ENCODE data around the gene ZNF765.
"Not testable (repeated sequence)": the region's sequence is repeated elsewhere in the genome, so short reads cannot be mapped to it uniquely, and the experiment has no call there.

Gene ZNF765

DNA sequence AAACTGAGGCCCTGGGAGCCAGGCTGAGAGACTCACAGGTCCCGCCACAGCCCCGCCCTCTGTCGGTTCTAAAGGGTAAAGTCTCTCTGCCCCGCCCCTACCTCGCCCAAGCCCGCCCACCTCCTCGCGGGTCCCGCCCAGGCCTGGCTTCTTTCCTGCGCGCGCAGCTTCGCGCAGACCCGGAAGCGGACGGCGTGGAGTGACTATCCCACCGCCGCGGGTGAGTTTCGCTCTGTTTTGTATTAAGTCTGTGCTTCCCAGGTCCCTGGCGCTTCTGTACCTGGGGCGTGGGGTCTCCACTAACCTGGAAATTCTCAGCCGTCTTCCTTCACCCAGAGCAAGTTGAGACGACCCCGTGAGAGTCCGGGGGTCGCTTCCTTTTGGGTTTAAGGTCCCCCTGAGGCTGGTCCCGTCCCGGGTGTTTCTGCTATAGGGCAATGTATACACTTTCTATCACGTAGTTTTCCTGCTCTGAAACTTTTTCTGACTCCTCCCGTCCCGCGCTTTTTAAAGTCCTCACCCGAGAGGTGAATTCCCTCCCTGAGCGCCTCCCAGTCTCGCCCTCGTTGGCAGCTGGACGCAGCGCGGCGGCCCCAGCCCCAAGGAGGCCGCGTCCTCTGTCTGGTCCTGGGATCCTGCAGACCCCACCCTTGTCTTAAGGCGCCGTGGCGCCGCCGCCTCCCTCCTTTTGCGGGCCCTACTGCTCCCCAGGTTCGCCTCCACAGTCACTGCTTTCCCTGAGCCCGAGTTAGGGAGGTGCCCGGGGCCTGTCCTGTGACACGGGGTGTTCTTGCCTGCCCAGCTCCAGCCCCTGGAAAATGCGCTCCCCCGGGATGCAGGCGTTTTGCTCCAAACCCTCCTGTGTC is at the start of gene ZNF765:
Gene ZNF765 (plus strand): TSS at position 176 of the 866 bp plus-strand sequence. CDS start 2,867 bp downstream, outside the sequence.
- peak; percentile 97 for DNase-seq

DNA sequence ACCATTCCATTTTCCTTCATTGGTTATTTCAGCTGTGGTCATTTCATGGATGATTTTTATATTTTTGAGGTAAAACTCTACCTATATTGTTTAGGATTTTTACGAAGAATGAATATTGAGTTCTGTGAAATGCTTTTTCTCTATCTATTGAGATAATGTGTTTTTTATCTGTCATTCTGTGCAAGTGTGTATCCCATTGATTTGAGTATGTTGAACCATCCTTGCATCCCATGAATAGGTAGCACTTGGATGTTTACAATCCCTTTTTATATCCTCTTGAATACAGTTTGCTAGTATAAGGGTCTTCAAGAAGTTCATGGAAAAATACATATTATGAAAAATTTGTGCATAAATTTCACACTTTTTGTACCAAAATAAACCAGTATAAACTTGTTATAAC is 39.2 kb upstream of the ZNF765 start:
- DNase-seq, result no peak

DNA sequence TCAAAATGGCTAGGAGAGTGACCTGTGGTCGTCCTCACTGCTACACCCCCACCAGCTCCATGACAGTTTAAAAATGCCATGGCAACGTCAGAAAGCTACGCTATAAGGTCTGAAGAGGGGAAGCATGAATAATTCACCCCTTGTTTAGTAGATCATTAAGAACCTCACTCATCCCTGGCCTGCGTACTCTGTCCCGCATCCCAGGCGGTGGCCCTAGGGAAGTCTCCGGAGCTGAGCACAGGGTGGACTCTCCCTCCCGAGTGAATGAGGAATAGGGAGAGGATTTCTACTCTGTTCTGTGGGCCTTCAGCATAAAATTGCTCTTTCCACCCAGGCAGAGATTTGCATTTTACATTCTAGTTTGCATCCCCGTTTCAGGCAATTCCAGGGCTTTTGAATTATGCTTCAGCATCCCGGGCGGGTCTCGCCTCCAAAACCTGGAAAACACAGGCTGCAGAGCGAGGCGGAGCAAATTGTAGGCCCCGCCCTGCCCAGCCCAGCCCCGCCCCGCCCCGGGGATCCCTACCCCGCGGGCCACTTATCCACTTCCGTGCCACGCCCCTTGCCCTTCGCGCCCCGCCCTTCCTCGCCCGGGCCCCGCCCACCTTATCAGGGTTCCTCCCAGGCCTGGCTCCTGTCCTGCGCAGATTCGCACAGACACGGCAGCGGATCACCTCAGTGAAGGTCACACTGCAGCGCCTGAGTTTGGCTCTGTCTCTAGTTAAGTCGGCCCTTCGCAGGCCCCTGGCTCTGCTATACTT is 36.9 kb upstream of the ZNF765 start:
- no peak for DNase-seq

DNA sequence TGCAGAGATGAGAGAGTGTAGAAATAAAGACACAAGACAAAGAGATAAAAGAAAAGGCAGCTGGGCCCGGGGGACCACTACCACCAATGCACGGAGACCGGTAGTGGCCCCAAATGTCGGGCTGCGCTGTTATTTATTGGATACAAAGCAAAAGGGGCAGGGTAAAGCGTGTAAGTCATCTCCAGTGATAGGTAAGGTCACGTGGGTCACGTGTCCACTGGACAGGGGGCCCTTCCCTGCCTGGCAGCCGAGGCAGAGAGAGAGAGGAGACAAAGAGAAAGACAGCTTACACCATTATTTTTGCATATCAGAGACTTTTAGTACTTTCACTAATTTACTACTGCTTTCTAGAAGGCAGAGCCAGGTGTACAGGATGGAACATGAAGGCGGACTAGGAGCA is 34.9 kb upstream of the ZNF765 start:
- not testable (repeated sequence) for DNase-seq

DNA sequence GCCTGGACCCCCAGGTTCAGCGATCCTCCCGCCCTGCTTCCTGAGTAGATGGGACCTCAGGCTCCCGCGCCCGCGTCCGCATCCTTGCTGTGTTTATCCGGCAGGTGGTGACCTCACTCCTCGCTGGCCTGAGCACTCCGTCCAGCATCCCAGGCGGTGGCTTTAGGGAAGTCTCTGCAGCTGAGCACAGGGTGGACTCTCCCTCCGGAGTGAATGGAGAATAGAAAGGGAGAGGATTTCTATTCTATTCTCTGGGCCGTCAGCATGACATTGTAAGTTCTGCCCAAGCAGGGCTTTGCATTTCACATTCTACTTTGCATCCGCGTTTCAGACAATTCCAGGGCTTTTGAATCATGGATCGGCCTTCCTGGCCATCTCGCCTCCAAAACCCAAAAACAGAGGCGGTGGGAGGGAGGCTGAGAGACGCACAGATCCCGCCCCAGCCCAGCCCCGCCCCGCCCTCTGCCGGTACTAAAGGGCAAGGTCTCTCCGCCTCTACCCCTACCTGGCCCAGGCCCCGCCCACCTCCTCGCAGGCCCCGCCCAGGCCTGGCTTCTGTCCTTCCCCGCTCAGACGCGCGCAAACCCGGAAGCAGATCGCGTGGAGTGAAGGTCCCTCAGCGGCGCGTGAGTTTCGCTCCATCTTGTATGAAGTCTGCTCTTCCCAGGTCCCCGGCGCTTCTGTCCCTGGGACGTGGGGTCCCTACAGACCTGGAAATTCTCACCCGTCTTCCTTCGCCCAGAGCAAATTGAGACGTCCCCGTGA is 29.6 kb upstream of the ZNF765 start, which contains the start of gene ZNF525:
Gene ZNF525 (plus strand): TSS at position 572 of the 765 bp plus-strand sequence. CDS start 6,577 bp downstream, outside the sequence.
- DNase-seq, result peak; percentile 97

DNA sequence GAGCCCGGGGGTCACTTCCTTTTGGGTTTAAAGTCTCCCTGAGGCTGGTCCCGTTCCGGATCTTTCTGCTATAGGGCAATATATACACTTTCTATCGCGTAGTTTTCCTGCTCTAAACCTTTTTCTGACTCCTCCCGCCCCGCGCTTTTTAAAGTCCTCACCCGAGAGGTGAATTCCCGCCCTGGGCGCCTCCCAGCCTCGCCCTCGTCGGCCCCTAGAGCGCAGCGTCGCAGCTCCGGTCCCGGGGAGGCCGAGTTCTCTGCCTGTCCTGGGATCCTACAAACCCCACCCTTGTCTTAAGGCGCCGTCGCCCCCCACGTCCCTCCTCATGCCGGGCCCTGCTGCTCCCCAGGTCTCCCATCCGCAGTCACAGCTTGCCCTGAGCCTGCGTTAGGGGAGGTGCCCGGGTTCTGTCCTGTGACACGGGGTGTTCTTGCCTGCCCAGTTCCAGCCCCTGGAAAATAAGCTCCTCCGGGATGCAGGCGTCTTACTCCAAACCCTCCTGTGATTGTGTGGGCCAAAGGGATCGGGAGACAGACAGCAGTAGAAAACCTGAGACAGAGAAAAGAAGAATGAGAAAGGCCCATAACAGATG is 29.0 kb upstream of the ZNF765 start:
- peak; percentile 6 for DNase-seq

DNA sequence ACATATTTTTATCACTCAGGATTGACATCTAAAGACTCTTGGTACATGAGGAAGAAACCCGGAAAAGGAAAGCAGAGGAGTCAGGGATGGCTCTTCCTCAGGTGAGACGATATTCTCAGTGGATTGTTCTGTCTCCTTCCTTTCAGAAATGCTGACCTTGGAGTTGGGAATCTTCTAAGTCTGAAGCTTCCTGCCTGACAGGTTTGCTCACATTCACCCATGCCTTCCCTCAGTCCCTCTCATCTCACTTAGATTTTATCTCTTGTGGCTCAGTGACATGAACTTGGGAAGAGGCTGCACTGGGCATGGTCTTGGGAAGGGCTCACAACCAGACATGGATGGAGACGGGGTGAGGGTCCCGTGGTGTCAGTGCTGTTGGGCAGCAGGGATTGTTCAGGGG is 22.8 kb upstream of the ZNF765 start:
- no peak for DNase-seq

DNA sequence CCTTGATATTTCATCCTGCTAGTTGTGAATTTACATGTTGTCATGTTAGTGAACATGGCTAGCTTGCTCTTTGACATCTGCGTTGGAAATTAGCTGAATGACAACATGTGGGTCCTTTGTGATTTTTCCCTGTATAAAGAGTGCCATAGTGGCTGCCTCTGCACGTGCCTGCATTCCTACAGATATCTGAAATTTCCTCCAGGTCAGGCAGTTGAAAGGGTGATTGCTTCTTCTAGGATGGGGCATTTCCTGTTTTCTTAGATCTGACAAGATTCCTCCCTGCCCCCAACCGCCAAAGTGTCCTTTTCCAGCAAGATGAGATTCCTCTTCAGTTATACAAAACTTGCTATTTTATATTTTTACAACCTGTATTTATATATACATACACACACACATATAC is 20.7 kb upstream of the ZNF765 start:
- DNase-seq, result no peak

DNA sequence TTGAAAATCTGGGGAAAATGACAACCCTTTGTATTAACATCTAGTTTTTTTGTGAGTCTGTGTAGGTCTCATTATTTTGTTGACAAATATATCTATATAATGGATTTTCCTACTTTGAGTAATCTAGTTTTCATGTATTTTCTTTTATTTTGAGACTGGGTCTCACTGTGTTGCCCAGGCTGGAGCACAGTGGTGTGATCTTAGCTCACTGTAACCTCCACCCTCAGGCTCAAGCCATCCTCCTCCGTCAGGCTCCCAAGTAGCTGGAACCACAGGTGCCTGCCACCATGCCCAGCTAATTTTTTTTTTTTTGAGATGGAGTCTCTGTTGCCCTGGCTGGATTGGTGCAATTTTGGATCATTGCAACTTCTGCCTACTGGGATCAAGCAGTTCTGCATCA is 20.2 kb upstream of the ZNF765 start:
- DNase-seq, result no peak

DNA sequence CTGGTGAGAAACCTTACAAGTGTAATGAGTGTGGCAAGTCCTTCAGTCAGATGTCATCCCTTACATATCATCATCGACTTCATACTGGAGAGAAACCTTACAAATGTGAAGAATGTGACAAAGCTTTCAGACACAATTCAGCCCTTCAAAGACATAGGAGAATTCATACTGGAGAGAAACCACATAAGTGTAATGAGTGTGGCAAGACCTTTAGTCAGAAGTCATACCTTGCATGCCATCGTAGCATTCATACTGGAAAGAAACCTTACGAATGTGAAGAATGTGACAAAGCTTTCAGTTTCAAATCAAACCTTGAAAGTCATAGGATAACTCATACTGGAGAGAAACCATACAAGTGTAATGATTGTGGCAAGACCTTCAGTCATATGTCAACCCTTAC is 13.6 kb upstream of the ZNF765 start:
- no peak for DNase-seq

DNA sequence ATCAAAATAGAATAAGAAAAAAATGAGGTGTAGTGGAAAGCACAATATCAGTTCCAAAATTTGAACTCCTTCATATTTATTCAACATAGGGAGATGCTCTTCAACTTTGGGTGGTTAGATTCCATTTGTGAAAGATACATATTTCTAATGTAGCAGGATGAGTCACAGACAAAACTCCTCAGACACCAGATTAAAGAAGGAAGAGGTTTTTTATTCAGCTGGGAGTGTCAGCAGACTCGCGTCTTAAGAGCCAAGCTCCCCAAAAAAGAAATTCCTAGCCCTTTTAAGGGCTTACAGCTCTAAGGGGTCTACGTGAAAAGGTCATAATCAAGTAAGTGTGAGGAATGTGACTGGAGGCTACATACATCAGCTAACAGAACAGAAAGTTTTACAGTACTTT is 6.8 kb upstream of the ZNF765 start:
- DNase-seq, result no peak

DNA sequence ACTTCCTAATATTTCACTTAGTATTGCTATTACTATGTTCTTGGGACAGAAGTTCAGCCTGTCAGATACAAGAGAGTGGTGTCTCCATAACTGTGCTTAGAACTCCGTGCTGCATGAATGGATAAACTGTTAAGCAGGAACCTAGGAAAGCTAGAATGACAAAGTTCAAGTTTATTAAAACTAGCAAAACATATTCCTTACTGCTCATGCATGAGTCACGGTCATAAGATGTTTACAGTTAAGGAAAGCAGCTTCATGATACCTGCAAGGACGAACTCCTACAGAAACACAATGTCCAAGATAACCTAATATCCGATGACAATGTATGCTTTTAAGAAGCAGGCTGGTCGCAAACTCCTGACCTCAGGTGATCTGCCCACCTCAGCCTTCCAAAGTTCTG is 6.0 kb upstream of the ZNF765 start:
- no peak for DNase-seq

DNA sequence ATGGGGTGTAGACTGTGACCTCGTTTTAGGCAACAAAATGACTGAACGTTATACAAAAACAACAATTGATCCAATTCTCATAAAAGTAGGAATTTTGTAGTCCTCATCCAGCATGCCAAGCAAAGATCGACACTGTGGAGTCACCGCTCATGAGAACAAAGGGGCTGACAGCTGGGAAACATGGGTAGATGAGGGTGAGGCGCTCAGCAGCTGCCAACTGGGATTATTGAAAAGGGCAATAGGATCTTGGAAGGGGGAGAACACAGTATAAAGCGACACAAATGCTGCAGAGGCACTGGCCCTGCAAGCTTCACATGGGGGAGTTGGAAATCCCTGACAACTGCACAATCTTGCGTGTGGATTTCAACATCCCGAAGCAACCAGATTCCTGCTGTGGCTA is 5.4 kb upstream of the ZNF765 start:
- DNase-seq, result no peak

DNA sequence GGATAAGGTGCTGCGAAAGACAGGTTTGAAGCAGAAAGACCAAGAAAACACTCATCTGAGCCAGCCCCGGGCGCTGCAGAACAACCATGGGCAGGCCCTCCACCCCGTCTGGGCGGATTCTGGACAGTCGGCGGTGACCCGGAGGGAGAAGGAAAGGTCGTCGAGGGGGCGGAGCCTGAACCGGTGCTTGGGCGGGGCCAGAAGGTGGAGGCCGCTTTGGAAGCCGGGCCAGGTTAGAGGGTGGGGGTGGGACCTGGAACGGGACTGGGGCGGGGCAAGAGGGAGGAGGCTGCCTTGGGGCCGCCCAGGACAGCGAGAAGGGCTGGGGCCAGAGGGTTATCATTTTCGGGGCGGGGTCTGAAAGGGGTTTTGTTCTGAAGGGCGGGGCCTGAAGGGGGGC is 5.0 kb upstream of the ZNF765 start:
- no peak for DNase-seq

DNA sequence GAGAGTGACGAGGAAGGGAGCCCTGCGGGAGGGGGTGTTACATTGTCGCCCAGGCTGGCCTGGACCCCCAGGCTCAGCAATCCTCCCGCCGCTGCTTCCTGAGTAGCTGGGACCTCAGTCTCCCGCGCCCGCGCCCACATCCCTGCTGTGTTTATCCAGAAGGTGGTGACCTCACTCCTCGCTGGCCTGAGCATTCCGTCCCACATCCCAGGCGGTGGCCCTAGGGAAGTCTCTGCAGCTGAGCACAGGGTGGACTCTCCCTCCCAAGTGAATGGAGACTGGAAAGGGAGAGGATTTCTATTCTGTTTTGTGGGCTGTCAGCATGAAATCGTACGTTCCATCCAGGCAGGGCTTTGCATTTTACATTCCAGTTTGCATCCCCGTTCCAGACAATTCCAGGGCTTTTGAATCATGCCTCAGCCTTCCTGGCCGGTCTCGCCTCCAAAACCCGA is 401 bp upstream of the ZNF765 start:
- peak; percentile 4 for DNase-seq

DNA sequence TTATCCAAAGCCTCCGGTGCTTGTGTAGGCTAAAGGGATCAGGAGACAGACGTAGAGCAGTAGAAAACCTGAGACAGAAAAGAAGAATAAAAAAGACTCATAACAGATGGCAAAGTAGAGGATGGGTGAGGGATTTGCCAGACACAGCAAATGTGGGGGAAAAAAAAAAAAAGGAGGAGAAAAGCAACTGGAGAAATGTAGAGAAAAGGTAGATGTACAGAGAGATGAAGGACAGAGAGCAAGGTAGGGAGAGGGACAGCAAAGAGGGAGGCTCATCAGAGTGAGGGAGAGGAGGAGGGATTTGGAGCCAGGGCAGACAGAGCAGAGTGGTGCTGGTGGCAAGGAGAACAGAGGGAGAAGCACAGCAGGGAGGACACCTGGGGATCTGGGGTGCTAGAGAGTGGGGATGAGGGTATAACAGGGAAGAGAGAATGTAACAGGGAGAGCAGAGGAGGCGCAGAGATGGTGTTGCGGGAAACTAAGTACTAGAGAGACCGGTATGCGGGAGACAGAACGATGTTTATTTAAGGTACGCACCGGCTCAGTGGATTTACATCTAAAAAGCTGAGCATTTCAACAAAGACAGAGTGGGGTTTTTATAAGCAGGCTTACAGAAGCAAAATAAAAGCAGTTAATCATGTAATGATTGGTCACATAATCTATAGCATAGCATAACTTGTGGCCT is 1.0 kb downstream of the ZNF765 start:
- DNase-seq, result not testable (repeated sequence)

DNA sequence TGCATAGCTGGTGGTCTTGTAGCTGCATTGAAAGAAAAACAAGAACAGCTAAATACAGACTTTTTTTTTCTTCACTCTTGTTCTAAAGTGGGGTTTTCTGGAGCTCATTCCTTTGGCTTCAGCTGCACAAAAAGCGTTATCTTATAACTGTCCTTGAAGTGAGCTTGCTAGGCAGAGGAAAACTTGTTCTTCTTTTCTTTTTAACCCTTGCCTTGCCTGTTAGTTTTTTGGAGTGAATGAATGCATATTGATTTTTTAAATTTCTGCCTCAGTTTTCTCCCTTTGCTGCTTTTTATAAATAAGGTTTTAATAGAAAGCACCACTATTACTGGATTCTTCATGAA is 1.5 kb downstream of the ZNF765 start:
- no peak for DNase-seq

DNA sequence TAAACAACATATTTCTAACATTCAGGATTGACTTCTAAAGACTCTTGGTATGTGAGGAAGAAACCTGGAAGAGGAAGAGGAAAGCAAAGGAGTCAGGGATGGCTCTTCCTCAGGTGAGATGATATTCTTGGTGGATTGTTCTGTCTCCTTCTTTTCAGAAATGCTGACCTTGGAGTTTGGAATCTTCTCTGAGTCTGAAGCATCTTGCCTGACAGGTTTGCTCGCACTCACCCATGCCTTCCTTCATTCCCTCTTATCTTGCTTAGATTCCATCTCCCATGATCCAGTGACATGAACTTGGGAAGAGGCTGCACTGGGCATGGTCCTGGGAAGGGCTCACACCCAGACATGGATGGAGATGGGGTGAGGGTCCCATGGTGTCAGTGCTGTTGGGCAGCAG is 3.0 kb downstream of the ZNF765 start:
- DNase-seq, result not testable (repeated sequence)

DNA sequence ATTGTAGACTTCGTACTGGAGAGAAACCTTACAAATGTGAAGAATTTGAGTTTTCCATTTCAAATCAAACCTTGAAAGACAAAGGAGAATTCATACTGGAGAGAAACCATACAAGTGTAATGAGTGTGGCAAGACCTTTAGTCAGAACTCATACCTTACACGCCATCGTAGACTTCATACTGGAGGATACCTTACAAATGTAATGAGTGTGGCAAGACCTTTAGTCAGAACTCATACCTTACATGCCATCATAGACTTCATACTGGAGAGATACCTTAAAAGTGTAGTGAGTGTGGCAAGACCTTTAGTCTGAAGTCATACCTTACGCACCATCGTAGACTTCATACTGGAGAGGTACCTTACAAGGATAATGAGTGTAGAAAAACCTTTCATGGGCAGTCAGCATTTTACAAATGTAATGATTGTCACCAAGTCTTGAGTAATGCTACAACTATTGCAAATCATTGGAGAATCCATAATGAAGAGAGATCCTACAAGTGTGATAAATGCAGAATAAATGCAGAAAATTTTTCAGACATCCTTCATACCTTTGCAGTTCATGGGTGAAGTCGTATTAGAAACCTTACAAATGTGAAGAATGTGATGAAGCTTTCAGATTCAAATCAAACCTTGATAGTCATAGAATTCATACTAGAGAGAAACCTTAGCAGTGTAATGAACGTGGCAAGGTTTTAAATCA is 14.7 kb downstream of the ZNF765 start:
- DNase-seq, result no peak

DNA sequence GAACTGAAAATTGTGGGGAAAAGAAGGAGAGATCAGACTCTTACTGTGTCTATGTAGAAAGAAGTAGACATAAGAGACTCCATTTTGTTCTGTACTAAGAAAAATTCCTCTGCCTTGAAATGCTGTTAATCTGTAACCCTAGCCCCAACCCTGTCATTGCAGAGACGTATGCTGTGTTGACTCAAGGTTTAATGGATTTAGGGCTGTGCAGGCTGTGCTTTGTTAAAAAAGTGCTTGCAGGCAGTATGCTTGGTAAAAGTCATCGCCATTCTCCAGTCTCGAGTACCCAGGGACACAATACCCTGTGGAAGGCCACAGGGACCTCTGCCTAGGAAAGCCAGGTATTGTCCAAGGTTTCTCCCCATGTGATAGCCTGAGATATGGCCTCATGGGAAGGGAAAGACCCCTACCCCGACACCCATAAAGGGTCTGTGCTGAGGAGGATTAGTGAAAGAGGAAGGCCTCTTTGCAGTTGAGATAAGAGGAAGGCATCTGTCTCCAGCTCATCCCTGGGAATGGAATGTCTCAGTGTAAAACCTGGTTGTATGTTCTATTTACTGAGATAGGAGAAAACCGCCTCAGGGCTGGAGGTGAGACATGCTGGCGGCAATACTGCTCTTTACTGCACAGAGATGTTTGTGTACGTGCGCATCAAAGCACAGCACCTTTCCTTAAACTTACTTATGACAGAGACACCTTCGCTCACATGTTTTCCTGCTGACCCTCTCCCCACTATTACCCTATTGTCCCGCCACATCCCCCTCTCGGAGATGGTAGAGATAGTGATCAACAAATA is 25.8 kb downstream of the ZNF765 start:
- DNase-seq, result not testable (repeated sequence)

DNA sequence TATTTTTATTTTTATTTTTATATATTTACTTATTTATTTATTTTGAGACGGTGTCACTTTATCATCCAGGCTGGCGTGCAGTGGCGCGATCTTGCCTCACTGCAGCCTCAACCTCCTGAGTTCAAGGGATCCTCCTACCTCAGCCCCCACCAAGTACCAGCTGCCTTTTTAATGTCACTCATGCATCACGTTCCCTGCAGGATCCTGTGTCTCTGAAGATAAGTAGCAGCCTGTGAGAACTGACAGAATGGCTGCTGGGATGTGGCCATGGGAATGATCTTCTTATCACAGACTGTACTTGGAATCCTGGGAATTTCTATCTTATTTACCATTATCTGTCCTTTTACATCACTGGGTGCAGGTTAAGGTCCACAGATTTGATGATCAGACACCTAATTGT is 27.6 kb downstream of the ZNF765 start:
- DNase-seq, result no peak

All from activated gamma-delta T cell treated with Interleukin-2 at 50 U/mL for 16 hours (primary cell).